8988T (cell line): ENCODE data around the gene SND1.

ENCODE experiments used
- DNase-seq: peaks from one replicate; pipeline ENCODE4 v3.0.0; 2011

Gene SND1

DNA sequence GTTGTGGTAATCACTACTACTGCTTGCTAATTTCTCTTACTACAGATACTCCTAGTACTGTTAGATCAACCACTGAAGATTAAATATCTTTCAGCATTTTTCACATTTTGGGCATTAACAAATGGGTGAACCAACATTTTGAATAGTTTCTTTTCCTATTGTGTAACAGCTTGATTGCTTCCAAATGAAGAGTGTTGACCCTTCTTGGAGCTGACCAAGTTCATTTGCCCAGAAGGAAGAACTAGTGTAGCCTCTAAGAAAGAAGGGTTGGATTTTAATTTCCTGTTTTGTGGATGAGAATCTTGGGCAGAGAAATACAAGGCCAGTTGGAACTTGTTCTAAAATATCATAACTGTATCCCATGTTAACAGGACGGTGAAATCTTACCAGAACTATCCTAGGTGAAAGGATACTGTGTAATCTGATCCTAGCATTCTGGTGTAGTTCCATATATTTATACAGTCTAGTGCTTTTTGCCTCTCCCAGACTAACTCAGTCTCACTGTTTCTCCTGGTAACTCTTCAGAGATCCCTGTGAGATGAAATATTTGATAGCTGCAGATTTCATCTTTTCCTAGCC lies 37.3 kb downstream of the SND1 start:
- no peak for DNase-seq

DNA sequence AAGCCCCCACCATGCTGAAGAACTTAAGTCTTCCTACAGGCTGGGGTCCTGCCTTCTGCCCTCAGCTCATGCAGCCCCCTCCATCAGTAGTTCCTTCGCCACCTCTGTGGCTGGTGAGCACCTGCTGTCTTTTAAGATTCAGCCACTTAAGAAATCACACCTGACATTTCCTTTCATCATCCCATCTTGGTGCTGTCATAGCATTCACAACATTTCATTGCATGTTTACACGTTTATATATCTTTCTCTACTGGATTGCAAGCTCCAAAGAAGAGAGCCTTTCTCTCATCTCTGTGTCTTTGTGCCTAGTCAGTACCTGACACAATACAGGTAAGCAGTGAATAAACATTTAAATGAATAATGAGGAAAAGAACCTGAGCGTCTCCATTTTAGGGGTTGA lies 38.3 kb downstream of the SND1 start:
- DNase-seq, result no peak

DNA sequence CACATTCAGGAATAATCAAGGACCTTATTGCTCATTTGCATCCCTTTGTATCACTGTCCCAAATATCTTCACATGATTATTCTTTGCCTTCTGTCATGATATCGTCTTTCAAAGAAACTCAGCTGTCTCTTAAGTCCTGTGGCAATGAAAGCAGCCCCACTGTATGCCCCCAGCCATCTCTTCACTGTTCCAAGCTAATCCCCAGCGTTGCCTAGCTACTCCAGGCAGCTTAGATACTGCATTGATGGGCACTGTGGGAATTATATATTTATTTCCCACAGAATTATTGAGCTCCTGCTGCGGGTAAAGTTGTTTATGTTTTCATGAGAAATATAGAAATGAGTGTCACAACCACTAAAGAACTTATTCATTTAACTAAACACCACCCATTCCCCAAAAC lies 38.8 kb downstream of the SND1 start:
- no peak for DNase-seq

DNA sequence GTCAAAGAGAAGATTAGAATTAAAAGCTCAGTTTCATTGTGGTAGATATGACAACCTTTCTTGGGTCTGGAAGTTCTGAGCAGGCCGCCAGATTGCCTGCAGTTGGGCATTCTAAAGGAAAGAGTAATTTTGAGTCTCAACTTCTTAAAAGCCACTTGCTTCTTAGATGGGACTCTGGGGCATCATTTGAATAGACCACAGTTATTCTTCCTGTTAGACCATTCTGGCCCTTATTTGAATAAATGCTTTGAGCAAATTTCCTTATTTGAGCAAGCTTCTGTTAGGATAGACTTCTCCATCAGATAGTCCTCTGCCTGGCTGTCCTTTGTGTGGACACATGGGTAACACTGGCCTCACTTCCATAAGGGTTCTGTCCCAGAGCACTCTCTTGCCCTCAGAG lies 40.2 kb downstream of the SND1 start:
- no peak for DNase-seq

DNA sequence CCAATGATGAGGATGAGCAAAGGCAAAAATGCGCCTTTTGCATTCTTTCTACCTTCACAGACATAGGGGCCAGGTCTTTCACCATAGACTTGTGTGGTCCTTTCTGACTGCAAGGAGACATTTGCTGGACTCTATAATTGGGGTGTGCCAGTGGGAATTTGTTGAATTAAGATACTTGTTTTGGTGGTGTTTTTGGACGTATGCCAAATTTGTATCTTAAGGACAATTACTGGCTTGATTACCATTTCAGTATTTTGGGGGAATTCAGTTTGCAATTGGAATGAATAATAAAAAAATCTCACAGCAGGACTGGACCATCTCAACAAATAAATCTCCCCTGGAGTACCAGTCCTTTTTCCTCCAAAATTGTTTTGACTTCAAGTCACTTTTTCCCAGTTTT lies 47.9 kb downstream of the SND1 start:
- DNase-seq, result no peak

DNA sequence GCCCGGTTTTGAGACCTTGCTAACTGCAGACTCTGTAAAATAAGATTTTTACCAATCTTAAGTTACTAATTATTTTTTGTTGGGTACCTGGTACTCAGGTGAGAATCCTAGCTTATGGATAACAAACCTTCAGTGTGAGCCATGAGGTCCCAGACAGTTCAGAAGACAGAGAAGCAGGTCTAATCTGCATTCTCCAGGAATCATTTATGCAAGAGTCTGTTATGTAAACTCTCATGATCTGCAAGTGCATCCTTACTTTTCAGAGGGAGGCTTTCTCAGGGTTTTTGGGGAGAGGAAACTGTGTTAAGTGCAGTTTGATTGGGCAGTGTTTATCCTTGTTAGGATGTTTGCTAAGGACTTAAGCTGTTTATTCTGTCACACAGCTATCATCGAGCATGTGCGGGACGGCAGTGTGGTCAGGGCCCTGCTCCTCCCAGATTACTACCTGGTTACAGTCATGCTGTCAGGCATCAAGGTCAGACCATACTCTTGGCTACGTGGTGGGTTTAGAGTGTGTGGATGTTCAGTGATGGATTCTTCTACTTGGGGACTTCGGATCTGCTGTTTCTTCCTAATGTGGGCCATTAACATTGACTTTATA lies 50.2 kb downstream of the SND1 start:
- DNase-seq, result no peak

DNA sequence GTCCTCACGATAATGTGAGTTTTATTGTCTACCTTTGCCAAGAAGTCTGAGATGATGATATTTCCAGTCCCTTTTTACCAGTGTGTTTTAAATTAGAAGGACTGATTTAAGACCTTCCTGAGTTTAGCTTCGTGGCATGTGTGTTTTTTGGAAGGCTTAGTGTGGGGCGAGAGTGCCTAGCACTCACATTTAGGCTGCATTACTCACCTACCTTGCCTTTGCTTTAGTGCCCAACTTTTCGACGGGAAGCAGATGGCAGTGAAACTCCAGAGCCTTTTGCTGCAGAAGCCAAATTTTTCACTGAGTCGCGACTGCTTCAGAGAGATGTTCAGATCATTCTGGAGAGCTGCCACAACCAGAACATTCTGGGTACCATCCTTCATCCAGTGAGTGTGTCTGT lies 50.9 kb downstream of the SND1 start:
- DNase-seq, result no peak

DNA sequence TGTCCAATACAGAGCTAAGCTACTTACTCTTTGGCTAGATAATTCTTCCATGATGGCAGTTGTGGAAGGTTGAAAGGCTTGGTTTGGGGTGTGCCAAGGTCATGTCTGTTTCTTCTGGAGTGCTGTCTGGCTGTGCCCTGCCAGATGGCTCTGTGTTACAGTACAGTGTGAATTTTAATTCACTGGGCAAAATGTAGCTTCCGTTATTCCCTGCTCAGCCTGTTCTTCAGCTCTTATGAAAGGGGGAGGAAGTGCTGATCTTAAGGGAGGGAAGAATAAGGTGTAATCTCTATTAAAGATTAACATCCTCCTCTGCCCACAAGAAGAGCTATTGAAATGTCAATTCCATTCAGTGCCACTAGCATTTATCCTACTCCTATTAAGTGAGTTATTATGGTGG lies 52.2 kb downstream of the SND1 start:
- no peak for DNase-seq

DNA sequence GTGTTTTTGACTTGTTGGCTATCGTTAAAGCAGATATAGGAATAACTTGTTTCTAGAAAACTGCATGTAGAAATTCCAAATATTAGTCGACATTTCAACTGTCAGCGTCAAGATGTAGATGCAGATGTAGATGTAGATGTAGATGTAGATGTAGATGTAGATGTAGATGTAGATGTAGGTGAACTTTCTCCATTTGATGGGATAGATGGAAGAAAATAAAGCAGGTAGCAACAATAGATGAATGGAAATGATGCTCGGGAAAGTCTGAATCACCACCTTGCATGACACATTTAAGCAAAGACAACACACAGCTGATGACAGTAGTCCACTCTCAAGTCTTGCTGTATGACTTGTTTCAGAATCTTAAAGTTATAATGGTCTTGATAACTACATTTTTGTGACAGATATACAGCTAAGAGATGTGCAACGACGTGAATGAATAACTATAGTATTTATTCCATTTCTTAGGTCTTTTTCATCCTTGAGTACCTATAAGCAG lies 53.5 kb downstream of the SND1 start:
- DNase-seq, result no peak

DNA sequence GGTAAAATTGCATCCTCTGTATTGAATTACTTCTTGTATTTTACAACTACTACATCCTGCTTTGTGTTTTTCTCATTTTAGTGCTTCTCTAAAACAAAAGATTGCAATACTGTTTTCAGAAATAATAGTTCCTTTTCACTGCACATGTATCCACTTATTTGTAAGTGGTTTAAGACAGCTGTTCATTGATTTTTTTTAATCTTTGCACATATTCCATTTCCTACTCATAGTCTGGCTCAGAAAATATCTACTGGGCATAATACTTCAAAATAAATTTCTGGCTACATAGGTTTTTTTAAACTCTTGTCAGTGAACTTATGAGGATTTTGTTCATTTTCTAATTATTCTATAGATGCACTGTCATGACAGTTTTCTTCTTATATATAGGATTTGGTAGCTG lies 54.8 kb downstream of the SND1 start:
- no peak for DNase-seq

DNA sequence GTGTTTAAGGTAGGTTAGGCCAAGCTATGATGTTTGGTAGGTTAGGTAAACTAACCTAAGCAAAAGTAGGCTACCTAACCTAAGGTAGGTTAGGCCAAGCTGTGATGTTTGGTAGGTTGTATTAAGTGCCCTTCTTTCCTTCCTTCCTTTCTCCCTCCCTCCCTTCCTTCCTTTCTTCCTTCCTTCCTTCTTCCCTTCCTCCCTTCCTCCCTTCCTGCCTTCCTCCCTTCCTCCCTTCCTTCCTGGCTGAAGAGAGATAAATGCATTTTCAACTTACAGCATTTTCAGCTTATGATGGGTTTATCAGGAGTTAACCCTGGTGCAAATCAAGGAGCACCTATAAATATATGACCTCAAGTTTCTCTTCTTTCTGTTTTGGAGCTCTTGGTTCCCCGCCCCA lies 56.2 kb downstream of the SND1 start:
- no peak for DNase-seq

DNA sequence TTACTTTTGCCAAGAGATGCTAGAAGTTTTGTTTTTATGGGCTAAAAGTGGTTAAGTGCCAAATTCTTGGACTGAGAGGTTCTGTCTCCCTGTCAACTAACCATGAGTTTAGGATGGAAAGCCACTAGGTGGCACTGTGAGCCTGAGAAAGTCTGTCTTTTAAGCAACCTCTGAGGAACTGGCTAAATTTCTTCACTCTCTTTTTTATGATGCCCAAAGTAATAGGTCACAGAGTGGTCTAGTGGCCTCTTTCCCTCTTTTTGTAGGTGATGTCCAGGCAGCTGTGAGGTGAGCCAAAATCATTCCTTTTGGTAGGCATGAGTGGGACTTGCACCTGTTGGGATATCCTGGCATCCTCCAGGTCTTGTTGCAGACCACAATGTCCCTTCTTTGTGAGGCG lies 56.8 kb downstream of the SND1 start:
- no peak for DNase-seq

DNA sequence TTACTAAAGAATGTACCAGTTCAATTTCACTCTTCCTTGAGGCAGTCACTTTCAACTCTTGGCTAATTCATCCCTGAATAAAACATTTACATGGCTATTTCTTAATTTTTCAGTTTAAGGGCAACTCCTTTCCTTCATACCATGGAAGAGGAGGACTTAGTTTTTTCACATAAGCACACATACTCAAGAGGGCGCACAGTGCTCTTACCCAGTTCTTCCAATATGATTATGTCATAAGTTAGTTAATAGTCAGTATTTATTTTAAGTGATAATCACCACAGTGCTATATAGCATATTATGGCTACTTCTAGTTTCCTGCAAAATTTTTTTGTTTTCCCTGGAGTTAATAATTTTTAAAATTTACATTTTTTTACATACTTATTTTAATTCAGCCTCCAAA lies 58.6 kb downstream of the SND1 start:
- DNase-seq, result no peak

DNA sequence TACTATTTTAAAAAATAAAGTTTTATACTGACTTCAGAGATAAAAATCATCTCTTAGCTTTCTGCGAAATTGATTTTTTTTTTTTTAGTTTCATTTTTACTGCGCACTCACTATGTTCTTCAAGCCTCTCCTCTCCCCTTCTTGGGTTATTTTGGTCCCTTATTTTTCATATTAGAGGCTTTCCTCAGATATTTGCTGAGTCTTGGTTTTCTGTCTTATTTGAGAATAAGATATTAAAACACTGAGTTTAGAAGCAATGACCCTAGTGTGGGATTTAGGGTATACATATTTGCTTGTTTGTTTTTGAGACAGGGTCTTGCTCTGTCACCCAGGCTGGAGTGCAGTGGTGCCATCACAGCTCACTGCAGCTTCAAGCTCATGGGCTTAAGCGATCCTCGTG lies 59.9 kb downstream of the SND1 start:
- no peak for DNase-seq

DNA sequence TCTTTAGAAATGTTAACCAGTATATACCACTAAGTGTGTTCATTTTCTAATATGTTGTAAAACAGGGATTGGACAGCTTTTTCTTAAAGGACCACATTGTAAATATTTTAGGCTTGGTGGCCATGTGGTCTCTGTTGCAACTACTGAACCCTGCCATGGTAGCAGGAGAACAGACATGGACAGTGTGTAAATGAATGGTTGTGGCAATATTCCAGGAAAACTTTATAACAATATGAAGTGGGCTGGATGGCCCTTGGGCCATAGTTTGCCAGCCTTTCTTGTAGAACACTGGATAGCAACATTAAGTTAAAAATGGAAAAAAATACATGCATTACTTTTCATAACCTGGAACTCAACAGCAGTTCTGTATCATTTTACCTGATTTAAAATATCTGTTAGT lies 61.0 kb downstream of the SND1 start:
- DNase-seq, result no peak

DNA sequence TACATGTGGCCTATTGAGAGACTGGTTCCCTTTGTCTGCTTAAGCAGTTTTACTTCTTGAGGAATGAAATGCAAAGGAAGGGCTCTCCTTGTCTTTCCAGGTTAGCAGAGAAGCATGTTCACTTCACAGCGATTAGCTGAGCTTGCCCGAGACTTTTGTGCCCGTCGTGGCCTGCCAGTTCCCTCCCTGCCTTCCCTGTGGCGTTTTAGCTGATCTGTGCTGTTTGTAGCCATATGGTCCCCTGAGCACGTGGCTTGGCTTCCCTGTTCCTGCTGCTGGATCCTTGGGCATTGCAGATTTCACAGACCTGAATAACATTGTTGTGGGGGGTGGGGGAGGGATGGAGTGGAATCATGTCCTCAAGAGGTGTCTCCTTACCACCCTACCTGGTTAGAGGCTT lies 61.8 kb downstream of the SND1 start:
- no peak for DNase-seq

DNA sequence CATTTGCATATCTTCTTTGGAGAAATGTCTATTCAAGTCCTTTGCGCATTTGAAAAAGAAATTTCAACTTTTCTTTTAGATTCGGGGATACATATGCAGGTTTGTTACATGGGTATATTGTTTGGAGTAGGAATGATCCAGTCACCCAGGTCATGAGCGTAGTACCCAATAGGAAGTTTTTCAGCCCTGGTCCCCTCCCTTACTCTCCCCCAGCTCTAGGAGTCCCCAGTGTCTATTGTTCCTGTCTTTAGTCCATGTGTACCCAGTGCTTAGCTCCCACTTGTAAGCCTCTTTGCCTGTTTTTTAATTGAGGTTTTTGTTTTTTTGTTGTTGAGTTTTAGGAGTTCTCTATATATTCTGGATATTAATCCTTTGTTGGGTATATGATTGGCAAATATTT lies 63.3 kb downstream of the SND1 start:
- DNase-seq, result no peak

DNA sequence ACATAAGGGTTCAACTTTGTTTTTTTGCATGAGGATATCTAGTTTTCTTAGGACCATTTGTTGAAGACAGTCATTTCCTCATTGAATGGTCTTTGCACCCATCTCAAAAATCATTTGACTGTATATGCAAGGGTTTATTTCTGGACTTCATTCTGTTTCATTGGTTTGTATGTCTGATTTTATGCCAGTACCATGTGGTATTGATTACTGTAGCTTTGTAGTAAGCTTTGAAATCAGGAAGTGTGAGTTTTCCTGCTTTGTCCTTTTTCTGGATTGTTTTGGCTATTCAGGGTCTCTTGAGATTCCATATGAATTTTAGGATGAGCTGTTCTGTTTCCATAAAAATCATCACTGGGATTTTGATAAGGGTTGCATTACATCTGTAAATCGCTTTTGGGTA lies 63.9 kb downstream of the SND1 start:
- DNase-seq, result no peak

DNA sequence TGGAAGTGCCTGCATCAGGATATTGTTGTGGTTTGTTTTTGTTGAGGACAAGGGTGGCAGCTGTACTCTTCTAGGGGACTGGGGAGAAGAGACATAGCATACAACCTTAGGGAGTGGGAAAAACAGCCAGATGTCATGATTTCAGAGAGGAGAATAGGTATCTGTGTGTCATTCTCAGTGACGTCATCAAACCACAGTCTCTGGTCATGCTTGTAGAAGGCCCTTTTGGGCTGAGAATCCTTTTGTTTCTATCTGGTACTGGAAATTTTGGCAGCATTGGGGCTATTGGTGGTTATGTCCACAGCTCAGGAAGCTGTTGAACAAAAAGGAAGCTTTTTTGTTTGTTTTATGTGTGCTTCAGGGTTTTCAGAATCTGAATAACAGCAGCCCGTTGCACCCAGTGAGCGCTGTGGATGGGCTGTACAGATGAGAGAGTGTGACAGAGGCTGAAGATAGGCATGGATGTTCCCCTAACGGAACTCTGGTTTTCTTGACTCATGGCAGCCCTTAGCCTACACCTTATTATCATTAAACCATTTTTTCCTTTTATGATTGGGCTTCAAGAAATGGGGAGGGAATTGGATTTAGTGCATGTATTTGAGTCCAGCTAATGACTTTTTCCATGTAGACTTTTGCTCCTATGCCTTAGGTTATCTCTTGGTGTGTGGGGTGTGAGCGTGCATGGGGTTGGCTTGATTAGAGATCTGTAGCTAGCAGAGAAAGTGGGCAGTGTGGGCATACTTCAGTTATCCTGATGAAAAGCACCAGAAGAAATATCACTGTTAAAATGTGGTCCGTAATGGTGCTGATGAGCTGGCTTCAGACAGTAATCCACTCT lies 65.7 kb downstream of the SND1 start:
- DNase-seq, result no peak

DNA sequence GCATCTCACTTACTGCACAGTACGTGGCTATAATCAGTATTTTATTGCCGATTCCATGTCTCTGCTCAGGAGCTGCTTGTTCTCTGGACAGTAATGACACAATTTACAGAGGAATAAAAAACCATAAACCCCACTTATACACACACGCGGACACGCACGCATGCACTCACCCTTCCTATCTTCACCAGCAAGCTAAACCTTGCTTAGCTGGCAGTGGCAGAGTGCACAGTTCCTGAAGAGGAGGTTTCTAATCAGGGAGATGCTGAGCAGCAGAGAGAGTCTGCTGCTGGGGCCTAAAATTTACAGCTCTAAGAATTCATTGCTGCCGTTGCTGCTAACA lies 66.3 kb downstream of the SND1 start:
- no peak for DNase-seq

DNA sequence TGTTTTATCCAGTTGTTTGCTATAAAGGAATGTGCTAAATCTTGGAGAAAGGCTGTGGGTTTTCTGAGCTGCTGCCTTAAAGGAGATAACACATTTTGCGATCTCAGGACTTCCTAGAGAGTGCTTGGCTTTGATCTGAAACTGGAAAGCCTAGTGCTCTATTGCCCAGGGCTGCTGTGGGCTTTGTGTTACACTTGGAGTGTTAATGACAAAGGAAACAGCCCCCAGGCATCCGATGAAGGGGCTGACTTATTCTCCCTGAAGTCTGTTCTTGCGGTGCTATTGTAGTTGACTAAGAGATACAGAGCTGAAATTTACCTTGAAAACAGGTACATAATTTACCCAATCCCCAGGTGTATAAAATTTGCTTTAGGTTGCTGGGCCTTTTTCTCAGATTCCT lies 74.5 kb downstream of the SND1 start:
- no peak for DNase-seq

DNA sequence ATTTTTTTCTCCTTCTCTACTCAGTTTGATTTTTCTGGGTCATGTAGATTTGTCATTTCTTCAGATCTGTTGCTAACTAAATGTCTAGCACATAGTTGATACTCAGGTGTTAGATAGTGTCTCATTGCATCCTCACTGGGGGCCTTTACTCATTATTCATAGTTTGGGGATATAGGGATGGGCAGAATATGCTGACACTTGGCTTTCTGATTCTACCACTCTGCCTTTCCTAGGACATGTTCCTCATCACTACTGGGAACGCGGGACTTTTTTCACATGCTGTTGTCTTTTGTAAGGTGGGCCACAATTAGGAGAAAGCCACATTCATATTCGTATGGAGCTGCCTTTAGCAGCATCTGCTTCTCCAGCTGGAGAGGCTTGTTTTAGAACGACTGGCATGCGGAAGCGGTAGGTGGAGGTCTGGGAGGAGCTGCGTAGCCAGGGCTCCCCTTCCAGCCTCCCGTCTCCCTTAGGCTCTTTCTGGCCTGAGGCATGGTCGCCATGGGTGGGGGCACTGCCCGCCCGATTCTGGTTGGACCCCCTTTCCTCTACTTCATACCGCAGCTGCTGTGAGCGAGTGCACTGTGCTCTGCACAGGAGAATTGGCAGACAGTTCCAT lies 78.8 kb downstream of the SND1 start:
- DNase-seq, result no peak

DNA sequence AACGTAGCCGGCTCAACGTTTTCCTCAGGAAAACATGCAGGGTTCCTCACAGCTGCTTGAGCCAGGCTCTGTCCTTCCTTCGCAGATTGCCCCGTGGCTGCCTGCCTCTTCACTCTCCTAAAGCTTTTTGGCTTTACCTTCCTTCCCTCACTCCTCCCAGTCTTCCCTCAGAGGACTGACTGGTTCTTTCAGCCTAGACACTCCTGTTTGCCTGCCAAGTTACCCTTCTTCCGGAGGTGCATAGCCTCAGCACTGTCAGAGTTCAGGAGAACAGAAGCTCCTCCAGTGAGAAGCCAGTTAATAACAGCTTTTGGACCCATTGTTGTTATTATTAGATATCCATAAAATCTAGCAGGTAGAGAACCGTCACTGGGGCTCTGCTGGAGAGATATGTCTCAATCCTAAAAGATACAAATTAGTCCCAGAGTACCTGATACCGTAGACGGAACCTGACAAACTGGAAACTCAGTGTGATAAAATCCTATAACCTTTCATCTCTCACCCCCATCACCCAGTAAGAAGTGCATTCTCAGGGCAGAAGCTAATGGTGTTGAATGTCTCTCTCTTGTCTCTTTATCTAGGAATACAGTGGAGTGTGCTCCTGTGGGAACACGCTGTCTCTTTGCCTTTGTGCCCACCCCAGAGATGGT lies 79.6 kb downstream of the SND1 start:
- DNase-seq, result no peak

DNA sequence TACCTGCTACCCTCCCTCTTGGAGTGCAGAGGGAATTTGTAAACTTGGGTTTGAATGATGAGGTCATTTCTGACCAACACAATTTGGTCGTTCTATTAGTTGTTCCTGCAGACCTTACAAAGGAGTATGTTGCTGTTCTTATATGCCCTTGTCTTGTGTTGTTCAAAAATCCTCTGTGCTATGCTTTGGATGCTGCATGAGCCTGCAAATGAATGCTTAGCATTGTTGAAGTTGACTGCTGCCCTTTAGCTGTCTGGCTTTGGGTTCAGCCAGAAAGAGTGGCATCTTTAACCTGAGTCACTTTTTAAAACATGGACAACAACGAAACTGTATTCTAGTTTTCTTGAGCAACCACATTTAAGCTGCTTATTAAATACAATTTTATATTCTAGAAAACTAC lies 80.3 kb downstream of the SND1 start:
- DNase-seq, result no peak
